Right atrium auricular region (tissue), 2 donors: ENCODE measurements around the gene TRAF3. TPM values are rescaled to one million over a fixed set of nuclear protein-coding genes. Genes with fewer than 3 reads are reported as not detected.
A peak's percentile ranks its signal among the peaks of the same experiment; 100 is the strongest.

ENCODE experiments used
- DNase-seq: peaks from one replicate; pipeline ENCODE4 v3.0.0-alpha.2; 2019; ENCODE audit warnings: low spot score
- H3K27ac ChIP-seq, 2 donors: fragments of 200-600 bp; sonication (generic); 1 replicate in 1 of 2; 2 replicates in 1 of 2; pipeline ENCODE4 v1.5.1; 2016 to 2019
- H3K27me3 ChIP-seq, 2 donors: fragments of 200-600 bp; sonication (generic); one replicate each; pipeline versions ENCODE4 v1.5.1 to v1.6.0; 2017 to 2019
- H3K36me3 ChIP-seq: fragments of 200-600 bp; sonication (generic); one replicate; pipeline ENCODE4 v1.5.1; 2016
- H3K4me1 ChIP-seq, 2 donors: fragments of 200-600 bp; sonication (generic); one replicate each; pipeline versions ENCODE4 v1.5.1 to v1.6.0; 2017 to 2019
- H3K4me3 ChIP-seq, 2 donors: fragments of 200-600 bp; sonication (generic); 1 replicate in 1 of 2; 2 replicates in 1 of 2; pipeline ENCODE4 v1.5.1; 2017 to 2019; ENCODE audit warnings: mild to moderate bottlenecking in 1 of 2, moderate library complexity in 1 of 2
- H3K9me3 ChIP-seq, 2 donors: fragments of 200-600 bp; sonication (generic); one replicate each; pipeline ENCODE4 v1.5.1; 2019
- CTCF ChIP-seq, 2 donors: fragments of 200-600 bp; sonication (generic); IDR thresholded peaks; one replicate each; pipeline ENCODE4 v1.5.1; 2019; ENCODE audit warnings: antibody characterized with exemption in 2 of 2
- total RNA-seq, 2 donors: library from RNA; depleted of rRNA; stranded (reverse); fragments of >200 nt; gene quantifications; one replicate each; pipeline ENCODE4 v1.1.0, GENCODE V29; 2016

TRAF3 gene
- total RNA-seq, 2 donors from 2014 or later, result 9.1 to 10.0 TPM

- no peaks in the 10 kb centered on the region for H3K36me3 ChIP-seq
- H3K4me1 ChIP-seq, result peaks cover 0 to 9% of the 10 kb centered on the region in 2 donors
- H3K9me3 ChIP-seq, result no peaks in the 10 kb centered on the region
- no peak for TF ChIP-seq CTCF (IDR thresholded peaks at IDR 0.05)
- H3K27me3 ChIP-seq, result no peaks in the 10 kb centered on the region
- H3K27ac ChIP-seq, result no peak overlapping the region
- no peak overlapping the region for H3K4me3 ChIP-seq
- no peak for DNase-seq
Measured at GRCh38 chr14:102772781-102773570, 4.3 kb upstream of the TRAF3 start.

GRCh38 chr14:102774391-102775153, 2.7 kb upstream of the TRAF3 start:
- no peak overlapping the region for H3K27ac ChIP-seq
- H3K36me3 ChIP-seq, result no peaks in the 10 kb centered on the region
- no peak overlapping the region for H3K4me3 ChIP-seq
- DNase-seq, result peak; percentile 68
- no peaks in the 10 kb centered on the region for H3K27me3 ChIP-seq
- H3K4me1 ChIP-seq, result peaks cover 0 to 21% of the 10 kb centered on the region in 2 donors
- TF ChIP-seq CTCF (IDR thresholded peaks at IDR 0.05), result peak; percentile 47 to 77
- no peaks in the 10 kb centered on the region for H3K9me3 ChIP-seq

GRCh38 chr14:102775855-102776760, 1.1 kb upstream of the TRAF3 start:
- no peak for DNase-seq
- no peaks in the 10 kb centered on the region for H3K36me3 ChIP-seq
- peak overlapping the region; percentile 35 to 72 for H3K27ac ChIP-seq
- no peaks in the 10 kb centered on the region for H3K27me3 ChIP-seq
- peaks cover 0 to 23% of the 10 kb centered on the region in 2 donors for H3K4me1 ChIP-seq
- no peak for TF ChIP-seq CTCF (IDR thresholded peaks at IDR 0.05)
- H3K4me3 ChIP-seq, result no peak overlapping the region
- no peaks in the 10 kb centered on the region for H3K9me3 ChIP-seq

- peak overlapping the region; percentile 68 to 77 for H3K4me3 ChIP-seq
- no peaks in the 10 kb centered on the region for H3K9me3 ChIP-seq
- no peaks in the 10 kb centered on the region for H3K36me3 ChIP-seq
- TF ChIP-seq CTCF (IDR thresholded peaks at IDR 0.05), result no peak
- H3K4me1 ChIP-seq, result peaks cover 0 to 23% of the 10 kb centered on the region in 2 donors
- DNase-seq, result no peak
- H3K27me3 ChIP-seq, result no peaks in the 10 kb centered on the region
- H3K27ac ChIP-seq, result peak overlapping the region; percentile 72 to 78
Measured at GRCh38 chr14:102777711-102778337, 575 bp downstream of the TRAF3 start.
